OCI-LY1 (cell line): ENCODE measurements around the gene HCN4.

Experiments used
- CTCF ChIP-seq: fragments of 200-600 bp; sonication (generic), shearing (Covaris generic); IDR thresholded peaks from 2 replicates; pipeline ENCODE4 v1.5.1; 2017; ENCODE audit warnings: mild to moderate bottlenecking, antibody characterized with exemption, low read length, moderate library complexity, mixed read lengths
- EZH2 ChIP-seq: fragments of 200-600 bp; sonication (generic), shearing (Covaris generic); IDR thresholded peaks from 2 replicates; pipeline ENCODE4 v1.8.0; 2017; ENCODE audit warnings: borderline replicate concordance, mixed run types, mild to moderate bottlenecking, antibody characterized with exemption, low read length, moderate library complexity, mixed read lengths

GRCh38 chr15:73334086-73334485 is 34.7 kb downstream of the HCN4 start:
- TF ChIP-seq CTCF, result no peak
- TF ChIP-seq EZH2, result no peak
